GM10248 (cell line): Measurements from ENCODE around the gene NFILZ.

Source experiments
- CTCF ChIA-PET: fragments of 300-600 bp; sonication (Branson Sonifier 250); formaldehyde crosslinking; extraction: SDS; loops from one replicate; lab custom pipeline; 2021; ENCODE audit warnings: antibody characterized with exemption; lab: Yijun Ruan, JAX
- POLR2A ChIA-PET: fragments of 350-650 bp; sonication (Branson Sonifier 250); formaldehyde crosslinking; extraction: SDS; loops from one replicate; lab custom pipeline; 2020; ENCODE audit warnings: antibody characterized with exemption; lab: Yijun Ruan, JAX
- DNase-seq: peaks from one replicate; pipeline ENCODE4 v3.0.0; 2012; ENCODE audit errors: extremely low spot score
- CTCF ChIP-seq: IDR thresholded peaks from 2 replicates; pipeline ENCODE4 v1.5.1; 2012; ENCODE audit warnings: mild to moderate bottlenecking, low read depth; ENCODE audit errors: extremely low read depth, missing control alignments, control extremely low read depth

Gene NFILZ

DNA sequence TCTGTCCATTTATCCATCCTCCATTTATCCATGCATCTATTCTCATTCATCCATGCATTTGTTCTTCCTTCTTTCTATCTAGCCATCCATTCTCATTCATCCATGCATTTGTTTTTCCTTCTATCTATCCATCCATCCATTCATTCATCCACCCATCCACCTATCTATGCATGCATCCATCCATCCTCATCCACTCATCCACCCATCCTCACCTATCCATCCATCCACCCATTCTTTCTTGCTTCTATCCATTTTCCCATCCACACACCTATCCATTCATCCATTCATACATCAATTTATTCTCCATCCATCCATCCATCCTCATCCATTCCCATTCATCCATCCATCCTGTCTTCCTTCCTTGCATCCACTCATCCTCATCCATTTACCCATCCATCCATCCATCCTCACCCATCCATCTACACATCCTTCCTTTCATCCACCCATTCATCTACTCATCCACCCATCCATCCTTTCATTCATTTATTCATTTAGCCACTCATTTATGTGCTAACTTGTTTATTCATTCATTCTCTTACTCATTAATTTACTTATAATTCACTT, 47.9 kb downstream of the NFILZ start:
- POLR2A ChIA-PET: no interaction called here
- CTCF ChIA-PET: no interaction called here
- DNase-seq: no peak
- no peak for TF ChIP-seq CTCF
